ENCODE data around the gene PLB1.

DNA sequence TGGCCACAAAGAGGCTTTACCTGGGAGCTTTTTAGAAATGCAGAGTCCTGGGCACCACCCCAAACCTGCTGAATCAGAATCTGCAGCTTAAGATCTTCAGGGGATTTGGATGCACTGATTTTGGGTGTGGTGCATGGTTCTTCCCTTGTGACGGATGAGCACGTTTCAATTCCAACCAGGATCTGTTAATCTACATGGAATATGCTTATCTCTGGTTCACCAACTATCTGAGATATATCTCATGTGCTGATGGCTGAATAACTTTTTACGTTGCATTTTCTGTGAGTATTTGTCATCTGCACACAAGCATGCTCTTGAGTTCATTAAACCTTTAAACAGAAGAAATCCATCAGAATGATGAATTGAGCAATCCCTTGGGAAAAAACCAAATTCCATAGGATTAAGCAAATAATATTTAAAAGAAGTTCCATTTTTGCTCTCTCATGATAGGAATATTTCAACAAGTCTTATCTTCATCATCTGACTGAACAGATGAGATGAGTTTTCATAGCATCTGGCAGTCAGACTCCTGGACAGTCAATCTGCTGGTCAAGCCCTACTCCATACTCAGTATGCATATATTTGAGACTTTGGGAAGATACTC lies 120.6 kb downstream of the PLB1 start:
- TF ChIP-seq, protein P1, sequence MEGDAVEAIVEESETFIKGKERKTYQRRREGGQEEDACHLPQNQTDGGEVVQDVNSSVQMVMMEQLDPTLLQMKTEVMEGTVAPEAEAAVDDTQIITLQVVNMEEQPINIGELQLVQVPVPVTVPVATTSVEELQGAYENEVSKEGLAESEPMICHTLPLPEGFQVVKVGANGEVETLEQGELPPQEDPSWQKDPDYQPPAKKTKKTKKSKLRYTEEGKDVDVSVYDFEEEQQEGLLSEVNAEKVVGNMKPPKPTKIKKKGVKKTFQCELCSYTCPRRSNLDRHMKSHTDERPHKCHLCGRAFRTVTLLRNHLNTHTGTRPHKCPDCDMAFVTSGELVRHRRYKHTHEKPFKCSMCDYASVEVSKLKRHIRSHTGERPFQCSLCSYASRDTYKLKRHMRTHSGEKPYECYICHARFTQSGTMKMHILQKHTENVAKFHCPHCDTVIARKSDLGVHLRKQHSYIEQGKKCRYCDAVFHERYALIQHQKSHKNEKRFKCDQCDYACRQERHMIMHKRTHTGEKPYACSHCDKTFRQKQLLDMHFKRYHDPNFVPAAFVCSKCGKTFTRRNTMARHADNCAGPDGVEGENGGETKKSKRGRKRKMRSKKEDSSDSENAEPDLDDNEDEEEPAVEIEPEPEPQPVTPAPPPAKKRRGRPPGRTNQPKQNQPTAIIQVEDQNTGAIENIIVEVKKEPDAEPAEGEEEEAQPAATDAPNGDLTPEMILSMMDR (IDR thresholded peaks at IDR 0.05): no peak
- TF ChIP-seq POLR2A (IDR thresholded peaks at IDR 0.05): no peak

Measured in adrenal gland (tissue), 5 donors.